Calu3 (cell line): ENCODE data around the gene PES1. TPM values are rescaled to one million over a fixed set of nuclear protein-coding genes. Genes with fewer than 3 reads are reported as not detected.

ENCODE experiments used
- BruUV-seq: library from RNA; stranded (reverse); fragments of 400-500 nt; replicated peaks from 2 replicates; lab custom pipeline; 2021; lab: Mats Ljungman, UMichigan
- CTCF ChIA-PET: fragments of 300-600 bp; sonication (Branson Sonifier 250); formaldehyde crosslinking; loops from one replicate; lab custom pipeline; 2022; ENCODE audit warnings: antibody characterized with exemption; lab: Charles Lee
- DNase-seq: peaks from one replicate; pipeline ENCODE4 v3.0.0; 2022
- H3K27ac Mint-ChIP-seq: one replicate; pipeline ENCODE4 v1.8.0; 2022; ENCODE audit warnings: mixed read lengths; ENCODE audit not compliant: unreplicated experiment
- H3K27me3 Mint-ChIP-seq: one replicate; pipeline ENCODE4 v1.8.0; 2022; ENCODE audit warnings: mixed read lengths; ENCODE audit not compliant: unreplicated experiment
- H3K36me3 Mint-ChIP-seq: one replicate; pipeline ENCODE4 v1.8.0; 2022; ENCODE audit warnings: mild to moderate bottlenecking, moderate library complexity, mixed read lengths; ENCODE audit not compliant: insufficient read depth, unreplicated experiment
- H3K4me1 Mint-ChIP-seq: one replicate; pipeline ENCODE4 v1.8.0; 2022; ENCODE audit warnings: mild to moderate bottlenecking, low read depth, mixed read lengths; ENCODE audit not compliant: unreplicated experiment
- H3K4me3 Mint-ChIP-seq: one replicate; pipeline ENCODE4 v1.8.0; 2022; ENCODE audit warnings: mild to moderate bottlenecking, low read depth, moderate library complexity, mixed read lengths; ENCODE audit not compliant: unreplicated experiment
- H3K9me3 Mint-ChIP-seq: one replicate; pipeline ENCODE4 v1.8.0; 2022; ENCODE audit warnings: low read depth, mixed read lengths; ENCODE audit not compliant: unreplicated experiment
- intact Hi-C: fragments of 100-400 bp; cut with micrococcal nuclease; formaldehyde crosslinking; loops from one replicate; pipeline ENCODE4 v1.10.0; 2022; ENCODE audit not compliant: unreplicated experiment
- total RNA-seq: library from RNA; stranded (reverse); gene quantifications from 2 replicates; pipeline ENCODE4 v1.2.3, GENCODE V29; 2022
- TF ChIP-seq, protein P1 (sequence below): fragments of 200-600 bp; IDR thresholded peaks from one replicate; pipeline ENCODE4 v1.8.0; 2022; ENCODE audit warnings: antibody characterized with exemption; ENCODE audit not compliant: unreplicated experiment

Gene PES1
- total RNA-seq, 1 experiment from 2014 or later, result 98.9 TPM

DNA sequence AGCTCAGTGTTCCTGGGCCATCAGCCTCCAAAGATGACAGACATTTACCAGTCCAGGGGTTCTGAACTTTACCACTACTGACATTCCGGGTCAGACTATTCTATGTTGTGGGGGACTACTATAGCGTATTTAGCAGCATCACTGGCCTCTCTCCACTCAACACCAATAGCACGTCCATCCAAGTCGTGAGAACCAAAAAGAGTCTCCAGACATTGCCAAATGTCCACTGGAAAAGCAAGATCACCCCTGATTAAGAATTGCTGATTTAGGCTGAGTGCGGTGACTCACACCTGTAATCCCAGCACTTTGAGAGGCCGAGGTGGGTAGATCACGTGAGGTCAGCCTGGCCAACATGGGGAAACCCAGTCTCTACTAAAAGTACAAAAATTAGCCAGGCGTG is 5.3 kb downstream of the PES1 start:
- Mint-ChIP-seq H3K4me1 (no peaks in the 10 kb centered on the region), H3K4me3 (no peak overlapping the region), H3K27ac (no peak overlapping the region), H3K36me3 (peaks cover 53% of the 10 kb centered on the region), H3K9me3 (no peaks in the 10 kb centered on the region), H3K27me3 (no peaks in the 10 kb centered on the region)
- CTCF ChIA-PET, result no interaction called here
- intact Hi-C loops, result no loop called here
- BruUV-seq, result no TSS peak
- no peak for DNase-seq
- TF ChIP-seq, protein P1, sequence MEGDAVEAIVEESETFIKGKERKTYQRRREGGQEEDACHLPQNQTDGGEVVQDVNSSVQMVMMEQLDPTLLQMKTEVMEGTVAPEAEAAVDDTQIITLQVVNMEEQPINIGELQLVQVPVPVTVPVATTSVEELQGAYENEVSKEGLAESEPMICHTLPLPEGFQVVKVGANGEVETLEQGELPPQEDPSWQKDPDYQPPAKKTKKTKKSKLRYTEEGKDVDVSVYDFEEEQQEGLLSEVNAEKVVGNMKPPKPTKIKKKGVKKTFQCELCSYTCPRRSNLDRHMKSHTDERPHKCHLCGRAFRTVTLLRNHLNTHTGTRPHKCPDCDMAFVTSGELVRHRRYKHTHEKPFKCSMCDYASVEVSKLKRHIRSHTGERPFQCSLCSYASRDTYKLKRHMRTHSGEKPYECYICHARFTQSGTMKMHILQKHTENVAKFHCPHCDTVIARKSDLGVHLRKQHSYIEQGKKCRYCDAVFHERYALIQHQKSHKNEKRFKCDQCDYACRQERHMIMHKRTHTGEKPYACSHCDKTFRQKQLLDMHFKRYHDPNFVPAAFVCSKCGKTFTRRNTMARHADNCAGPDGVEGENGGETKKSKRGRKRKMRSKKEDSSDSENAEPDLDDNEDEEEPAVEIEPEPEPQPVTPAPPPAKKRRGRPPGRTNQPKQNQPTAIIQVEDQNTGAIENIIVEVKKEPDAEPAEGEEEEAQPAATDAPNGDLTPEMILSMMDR, result no peak

GRCh38 chr22:30584441-30584840 is 7.3 kb downstream of the PES1 start:
- no TSS peak for BruUV-seq
- TF ChIP-seq, protein P1, result no peak
- Mint-ChIP-seq H3K27me3 (no peaks in the 10 kb centered on the region), H3K4me3 (no peak overlapping the region), H3K4me1 (no peaks in the 10 kb centered on the region), H3K27ac (no peak overlapping the region), H3K36me3 (peaks cover 62% of the 10 kb centered on the region), H3K9me3 (no peaks in the 10 kb centered on the region)
- intact Hi-C loops, result no loop called here
- no peak for DNase-seq
- CTCF ChIA-PET, result no interaction called here

GRCh38 chr22:30582788-30583545 is 8.7 kb downstream of the PES1 start:
- no TSS peak for BruUV-seq
- intact Hi-C loops, result no loop called here

GRCh38 chr22:30582051-30582450 is 9.7 kb downstream of the PES1 start:
- CTCF ChIA-PET, result no interaction called here
- no peaks in the 10 kb centered on the region for H3K9me3 Mint-ChIP-seq
- TF ChIP-seq, protein P1, result no peak

More at GRCh38 chr22:30582788-30583545, 8.7 kb downstream of the PES1 start:
- no peaks in the 10 kb centered on the region for H3K9me3 Mint-ChIP-seq
- peak overlapping the region; percentile 29 for H3K27ac Mint-ChIP-seq
- no peak overlapping the region for H3K4me3 Mint-ChIP-seq
- no peaks in the 10 kb centered on the region for H3K27me3 Mint-ChIP-seq
- no peak for DNase-seq
- peaks cover 54% of the 10 kb centered on the region for H3K36me3 Mint-ChIP-seq
- no peaks in the 10 kb centered on the region for H3K4me1 Mint-ChIP-seq
- TF ChIP-seq, protein P1, result no peak
- CTCF ChIA-PET, result no interaction called here

More at GRCh38 chr22:30582051-30582450, 9.7 kb downstream of the PES1 start:
- Mint-ChIP-seq H3K36me3 (peaks cover 52% of the 10 kb centered on the region), H3K4me1 (no peaks in the 10 kb centered on the region), H3K27ac (no peak overlapping the region), H3K27me3 (no peaks in the 10 kb centered on the region), H3K4me3 (no peak overlapping the region)
- no TSS peak for BruUV-seq
- DNase-seq, result no peak
- intact Hi-C loops, result no loop called here
